GM18858 (cell line): ENCODE data around the gene FIG4.
"Not testable (repeated sequence)": the region's sequence is repeated elsewhere in the genome, so short reads cannot be mapped to it uniquely, and the experiment has no call there.

Source experiments
- ATAC-seq: cut with Tn5 transposase; IDR thresholded peaks from one replicate; pipeline ENCODE4 v1.9.1; 2021; ENCODE audit not compliant: unreplicated experiment

Gene FIG4

GRCh38 chr6:109841869-109842268, 150.8 kb downstream of the FIG4 start:
- no peak for ATAC-seq

- ATAC-seq, result no peak
Observed at GRCh38 chr6:109852713-109853112, 161.6 kb downstream of the FIG4 start.

GRCh38 chr6:109853426-109853825, 162.3 kb downstream of the FIG4 start:
- ATAC-seq, result no peak

- no peak for ATAC-seq
Observed at GRCh38 chr6:109853951-109854350, 162.9 kb downstream of the FIG4 start.

- ATAC-seq, result no peak
Observed at GRCh38 chr6:109854541-109855308, 163.6 kb downstream of the FIG4 start.

GRCh38 chr6:109855476-109856040, 164.5 kb downstream of the FIG4 start:
- ATAC-seq, result not testable (repeated sequence)

- no peak for ATAC-seq
Observed at GRCh38 chr6:109861946-109862345, 170.8 kb downstream of the FIG4 start.

- no peak for ATAC-seq
Observed at GRCh38 chr6:109864050-109864449, 173.0 kb downstream of the FIG4 start.

GRCh38 chr6:109865968-109866367, 174.9 kb downstream of the FIG4 start:
- ATAC-seq, result no peak

- ATAC-seq, result no peak
Observed at GRCh38 chr6:109867009-109867969, 176.2 kb downstream of the FIG4 start.

GRCh38 chr6:109867970-109868358, 176.9 kb downstream of the FIG4 start:
- ATAC-seq, result no peak

GRCh38 chr6:109869398-109870088, 178.4 kb downstream of the FIG4 start:
- ATAC-seq, result not testable (repeated sequence)

GRCh38 chr6:109870089-109870410, 179.0 kb downstream of the FIG4 start:
- no peak for ATAC-seq

- no peak for ATAC-seq
Observed at GRCh38 chr6:109872549-109872948, 181.5 kb downstream of the FIG4 start.

- ATAC-seq, result no peak
Observed at GRCh38 chr6:109872968-109873545, 182.0 kb downstream of the FIG4 start.

GRCh38 chr6:109874086-109874485, 183.0 kb downstream of the FIG4 start:
- ATAC-seq, result no peak

- ATAC-seq, result no peak
Observed at GRCh38 chr6:109874621-109875020, 183.5 kb downstream of the FIG4 start.
